Mesothelial cell of epicardium (in vitro differentiated cells): ENCODE results near the gene MPV17. TPM values are rescaled to one million over a fixed set of nuclear protein-coding genes. Genes with fewer than 3 reads are reported as not detected.

Experiments used
- DNase-seq, 2 experiments: peaks; one replicate each; pipeline ENCODE4 v3.0.0; 2021; ENCODE audit warnings: low spot score in 2 of 2; ENCODE audit not compliant: unreplicated experiment in 2 of 2
- H3K27ac Mint-ChIP-seq: 2 replicates; pipeline ENCODE4 v1.8.0; 2021; ENCODE audit warnings: mixed read lengths
- H3K27me3 Mint-ChIP-seq: 2 replicates; pipeline ENCODE4 v1.8.0; 2021; ENCODE audit warnings: low read depth, mixed read lengths
- H3K36me3 Mint-ChIP-seq: 2 replicates; pipeline ENCODE4 v1.8.0; 2021; ENCODE audit warnings: mixed read lengths
- H3K4me1 Mint-ChIP-seq: 2 replicates; pipeline ENCODE4 v1.8.0; 2021; ENCODE audit warnings: mixed read lengths
- H3K4me3 Mint-ChIP-seq: 2 replicates; pipeline ENCODE4 v1.8.0; 2021; ENCODE audit warnings: mild to moderate bottlenecking, moderate library complexity, mixed read lengths
- H3K9me3 Mint-ChIP-seq: 2 replicates; pipeline ENCODE4 v1.8.0; 2021; ENCODE audit warnings: mixed read lengths
- total RNA-seq: library from RNA; stranded (reverse); gene quantifications from 3 replicates; pipeline ENCODE4 v1.2.1, GENCODE V29; 2021
- TF ChIP-seq, protein P1 (sequence below): fragments of 200-600 bp; sonication (generic); IDR thresholded peaks from one replicate; pipeline ENCODE4 v1.5.0; 2021; ENCODE audit warnings: antibody characterized with exemption; ENCODE audit not compliant: unreplicated experiment

The MPV17 gene
- total RNA-seq, 1 donor from 2014 or later, result 70.0 TPM

- TF ChIP-seq, protein P1, sequence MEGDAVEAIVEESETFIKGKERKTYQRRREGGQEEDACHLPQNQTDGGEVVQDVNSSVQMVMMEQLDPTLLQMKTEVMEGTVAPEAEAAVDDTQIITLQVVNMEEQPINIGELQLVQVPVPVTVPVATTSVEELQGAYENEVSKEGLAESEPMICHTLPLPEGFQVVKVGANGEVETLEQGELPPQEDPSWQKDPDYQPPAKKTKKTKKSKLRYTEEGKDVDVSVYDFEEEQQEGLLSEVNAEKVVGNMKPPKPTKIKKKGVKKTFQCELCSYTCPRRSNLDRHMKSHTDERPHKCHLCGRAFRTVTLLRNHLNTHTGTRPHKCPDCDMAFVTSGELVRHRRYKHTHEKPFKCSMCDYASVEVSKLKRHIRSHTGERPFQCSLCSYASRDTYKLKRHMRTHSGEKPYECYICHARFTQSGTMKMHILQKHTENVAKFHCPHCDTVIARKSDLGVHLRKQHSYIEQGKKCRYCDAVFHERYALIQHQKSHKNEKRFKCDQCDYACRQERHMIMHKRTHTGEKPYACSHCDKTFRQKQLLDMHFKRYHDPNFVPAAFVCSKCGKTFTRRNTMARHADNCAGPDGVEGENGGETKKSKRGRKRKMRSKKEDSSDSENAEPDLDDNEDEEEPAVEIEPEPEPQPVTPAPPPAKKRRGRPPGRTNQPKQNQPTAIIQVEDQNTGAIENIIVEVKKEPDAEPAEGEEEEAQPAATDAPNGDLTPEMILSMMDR, result no peak
- Mint-ChIP-seq H3K36me3 (no peaks in the 10 kb centered on the region), H3K27me3 (peaks cover 15% of the 10 kb centered on the region), H3K9me3 (no peaks in the 10 kb centered on the region), H3K4me3 (no peak overlapping the region), H3K27ac (no peak overlapping the region), H3K4me1 (peaks cover 27% of the 10 kb centered on the region)
- DNase-seq, result no peak
These were observed 32.3 kb downstream of the MPV17 start for GRCh38 chr2:27290549-27290948.

GRCh38 chr2:27288610-27289009, 34.3 kb downstream of the MPV17 start:
- TF ChIP-seq, protein P1, result no peak
- peaks cover 22% of the 10 kb centered on the region for H3K4me1 Mint-ChIP-seq
- no peaks in the 10 kb centered on the region for H3K36me3 Mint-ChIP-seq
- no peaks in the 10 kb centered on the region for H3K9me3 Mint-ChIP-seq
- no peak overlapping the region for H3K27ac Mint-ChIP-seq
- H3K4me3 Mint-ChIP-seq, result no peak overlapping the region
- peaks cover 30% of the 10 kb centered on the region for H3K27me3 Mint-ChIP-seq
- no peak for DNase-seq

GRCh38 chr2:27285481-27285880, 37.4 kb downstream of the MPV17 start:
- Mint-ChIP-seq H3K36me3 (no peaks in the 10 kb centered on the region), H3K4me3 (no peak overlapping the region), H3K9me3 (no peaks in the 10 kb centered on the region)

GRCh38 chr2:27284996-27285395, 37.9 kb downstream of the MPV17 start:
- peaks cover 53% of the 10 kb centered on the region for H3K27me3 Mint-ChIP-seq

More at GRCh38 chr2:27285481-27285880, 37.4 kb downstream of the MPV17 start:
- TF ChIP-seq, protein P1, result no peak
- Mint-ChIP-seq H3K27ac (no peak overlapping the region), H3K4me1 (peaks cover 14% of the 10 kb centered on the region), H3K27me3 (peaks cover 53% of the 10 kb centered on the region)
- DNase-seq, result no peak

GRCh38 chr2:27282892-27283291, 40.0 kb downstream of the MPV17 start:
- H3K4me3 Mint-ChIP-seq, result no peak overlapping the region
- H3K9me3 Mint-ChIP-seq, result no peaks in the 10 kb centered on the region
- no peaks in the 10 kb centered on the region for H3K36me3 Mint-ChIP-seq
- TF ChIP-seq, protein P1, result no peak
- H3K27me3 Mint-ChIP-seq, result peaks cover 59% of the 10 kb centered on the region
- H3K4me1 Mint-ChIP-seq, result peaks cover 12% of the 10 kb centered on the region
- DNase-seq, result no peak
- H3K27ac Mint-ChIP-seq, result no peak overlapping the region

More at GRCh38 chr2:27284996-27285395, 37.9 kb downstream of the MPV17 start:
- DNase-seq, result no peak
- H3K27ac Mint-ChIP-seq, result no peak overlapping the region
- TF ChIP-seq, protein P1, result no peak
- no peak overlapping the region for H3K4me3 Mint-ChIP-seq
- H3K4me1 Mint-ChIP-seq, result peaks cover 14% of the 10 kb centered on the region
- no peaks in the 10 kb centered on the region for H3K36me3 Mint-ChIP-seq
- no peaks in the 10 kb centered on the region for H3K9me3 Mint-ChIP-seq
